Measurements from ENCODE around the gene KAT2A. TPM values are rescaled to one million over a fixed set of nuclear protein-coding genes. Genes with fewer than 3 reads are reported as not detected.

The KAT2A gene
- total RNA-seq, 1 experiment from 2014 or later = 12.9 TPM

DNA sequence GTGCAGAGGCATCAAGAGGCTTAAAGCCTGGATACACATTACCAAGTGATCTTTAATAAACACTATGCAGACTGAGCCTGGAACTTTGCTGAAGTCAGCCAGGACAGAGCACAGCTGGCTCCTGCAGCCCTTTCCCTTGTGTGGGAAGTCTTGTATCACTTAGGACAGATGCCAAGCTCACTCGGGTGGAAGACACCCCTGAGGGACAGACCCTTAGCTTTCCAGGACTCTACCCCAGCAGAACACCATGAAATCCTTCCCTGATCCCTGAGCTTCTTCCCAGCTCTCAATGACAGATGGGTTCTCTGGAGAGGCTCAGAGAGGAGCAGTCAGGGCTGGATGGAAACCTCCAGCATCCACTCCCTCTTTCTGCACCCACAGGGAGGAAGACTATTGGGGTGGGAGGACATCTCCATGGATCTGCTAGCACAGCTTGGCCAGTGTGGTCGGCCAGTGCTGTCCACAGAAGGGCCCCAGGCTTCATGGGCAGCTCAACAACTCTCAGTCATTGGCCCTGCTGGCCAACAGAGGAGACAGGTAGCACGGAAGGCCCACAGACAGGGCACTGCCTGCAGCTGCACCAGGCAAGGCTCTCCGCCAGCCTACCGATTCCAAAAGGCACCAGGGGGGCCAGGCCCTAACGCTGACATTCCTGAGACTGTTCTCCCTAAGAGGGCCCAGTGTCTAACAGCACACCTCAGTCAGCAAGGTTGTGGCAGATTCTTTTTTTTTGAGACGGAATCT, 17.8 kb upstream of the KAT2A start:
- no peak for DNase-seq (ENCODE audit: low read depth, low spot score)
- in situ Hi-C loops (cut with HindIII; ENCODE audit: low pct_unique_long_range_greater_than_20kb, low sequenced_read_pairs) = no loop called here

DNA sequence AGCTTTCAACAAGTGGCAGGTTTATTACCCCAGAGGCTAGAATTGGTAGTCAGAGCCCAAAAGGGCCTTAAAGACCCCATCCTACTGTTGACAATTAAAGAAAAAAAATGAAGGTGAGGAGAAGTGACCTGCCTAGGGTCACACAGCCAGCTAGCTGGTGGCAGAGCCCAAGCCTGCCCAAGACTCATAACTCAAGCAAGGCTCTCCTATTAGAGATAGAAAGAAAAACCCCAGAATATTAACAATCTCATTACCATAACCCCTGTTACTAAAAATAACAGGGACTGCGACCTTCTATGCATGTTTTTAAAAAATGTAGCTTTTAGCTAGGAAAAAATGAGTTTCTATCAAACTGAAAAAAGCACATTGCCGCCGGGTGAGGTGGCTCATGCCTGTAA, 15.5 kb upstream of the KAT2A start:
- no peak for DNase-seq (ENCODE audit: low read depth, low spot score)
- in situ Hi-C loops (cut with HindIII; ENCODE audit: low pct_unique_long_range_greater_than_20kb, low sequenced_read_pairs) = no loop called here

DNA sequence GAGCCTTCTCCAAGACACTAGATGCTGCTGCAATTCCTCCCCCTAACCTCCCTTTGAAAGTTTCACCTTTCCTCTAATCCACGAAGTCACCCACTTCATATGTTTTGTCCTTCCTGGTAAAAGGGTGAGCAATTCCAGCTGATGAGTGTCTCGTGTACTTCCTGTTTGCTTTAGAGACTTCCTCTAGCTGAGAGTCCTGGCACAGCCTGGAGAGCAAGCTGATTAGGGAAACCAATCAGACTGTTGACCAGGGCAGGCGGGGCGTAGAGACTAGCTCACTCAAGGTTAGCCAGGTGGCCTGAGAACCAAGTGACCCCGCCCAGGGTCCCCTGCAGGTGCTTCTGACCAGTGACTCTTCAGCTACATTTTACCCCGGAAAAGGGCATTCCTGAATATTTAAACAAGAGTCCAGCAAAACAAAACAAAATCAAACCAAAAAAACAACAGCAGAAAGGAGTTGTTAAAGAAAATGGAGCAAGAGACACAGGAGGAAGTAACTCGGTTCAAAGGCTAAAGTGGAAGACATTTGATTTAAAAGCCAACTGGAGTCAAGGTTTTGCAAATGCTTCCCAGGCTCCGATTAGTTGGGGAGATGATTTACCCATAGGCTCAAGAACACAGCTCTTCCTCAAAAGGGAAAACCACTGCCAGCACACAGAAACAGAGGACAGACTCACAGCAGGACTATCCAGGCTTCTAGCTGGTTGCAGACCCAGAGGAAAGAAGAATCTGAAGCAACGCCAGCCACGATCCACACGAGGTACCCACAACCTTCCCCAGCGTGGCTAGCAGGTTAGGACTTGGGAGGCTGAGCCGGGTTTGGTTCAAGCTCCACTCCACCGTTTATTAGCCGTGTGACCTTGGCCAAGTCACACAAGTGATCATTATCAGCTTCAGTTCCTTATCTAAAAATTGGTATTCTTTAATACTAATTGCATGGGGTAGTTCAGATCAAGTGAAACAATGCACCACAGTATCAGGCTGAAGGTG, 14.8 kb upstream of the KAT2A start:
- in situ Hi-C loops (cut with HindIII; ENCODE audit: low pct_unique_long_range_greater_than_20kb, low sequenced_read_pairs) = no loop called here

DNA sequence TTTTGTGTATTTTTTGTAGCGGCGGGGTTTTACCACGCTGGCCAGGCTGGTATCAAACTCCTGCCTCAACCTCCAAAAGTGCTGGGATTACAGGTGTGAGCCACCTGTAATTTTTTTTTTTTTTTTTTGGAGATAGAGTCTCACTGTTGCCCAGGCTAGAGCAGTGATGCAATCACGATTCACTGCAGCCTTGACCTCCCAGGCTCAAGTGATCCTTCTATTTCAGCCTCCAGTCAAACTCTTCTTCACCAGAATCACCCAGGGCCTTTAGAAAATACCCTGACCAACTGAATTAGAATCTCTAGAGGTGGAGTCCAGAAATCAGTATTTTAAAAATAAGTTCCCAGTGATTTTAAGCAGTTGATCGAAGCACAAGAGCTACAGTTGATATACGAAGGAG, 14.0 kb upstream of the KAT2A start:
- DNase-seq (ENCODE audit: low read depth, low spot score) = no peak
- in situ Hi-C loops (cut with HindIII; ENCODE audit: low pct_unique_long_range_greater_than_20kb, low sequenced_read_pairs) = no loop called here

More for the DNA sequence above, 14.8 kb upstream of the KAT2A start:
- DNase-seq (ENCODE audit: low read depth, low spot score) = no peak

GRCh38 chr17:42133461-42134041, 12.4 kb upstream of the KAT2A start:
- in situ Hi-C loops (cut with HindIII; ENCODE audit: low pct_unique_long_range_greater_than_20kb, low sequenced_read_pairs) = no loop called here
- DNase-seq (ENCODE audit: low read depth, low spot score) = no peak

DNA sequence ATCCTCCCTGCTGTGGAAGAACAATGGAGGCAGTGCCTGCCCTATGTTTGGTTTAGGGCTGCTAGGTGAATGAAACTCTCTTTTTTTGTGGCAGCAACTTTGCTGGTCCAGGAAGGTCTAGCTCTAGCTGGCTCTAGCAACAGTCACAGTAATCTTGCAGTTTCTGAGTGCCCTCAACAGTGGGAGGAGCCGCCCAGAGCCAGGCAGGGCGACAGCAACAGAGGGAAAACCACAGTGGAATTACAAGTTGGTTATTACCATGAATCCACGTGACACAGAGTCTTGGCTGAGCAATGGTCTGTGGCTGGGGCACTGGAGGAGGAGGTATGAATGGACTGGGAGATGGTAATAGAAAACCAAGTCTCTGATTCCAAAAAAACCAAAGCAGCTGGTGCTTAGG, 11.8 kb upstream of the KAT2A start:
- in situ Hi-C loops (cut with HindIII; ENCODE audit: low pct_unique_long_range_greater_than_20kb, low sequenced_read_pairs) = no loop called here
- peak; percentile 58 for DNase-seq (ENCODE audit: low read depth, low spot score)

GRCh38 chr17:42131981-42132432, 10.8 kb upstream of the KAT2A start:
- in situ Hi-C loops (cut with HindIII; ENCODE audit: low pct_unique_long_range_greater_than_20kb, low sequenced_read_pairs) = no loop called here
- peak; percentile 72 for DNase-seq (ENCODE audit: low read depth, low spot score)

DNA sequence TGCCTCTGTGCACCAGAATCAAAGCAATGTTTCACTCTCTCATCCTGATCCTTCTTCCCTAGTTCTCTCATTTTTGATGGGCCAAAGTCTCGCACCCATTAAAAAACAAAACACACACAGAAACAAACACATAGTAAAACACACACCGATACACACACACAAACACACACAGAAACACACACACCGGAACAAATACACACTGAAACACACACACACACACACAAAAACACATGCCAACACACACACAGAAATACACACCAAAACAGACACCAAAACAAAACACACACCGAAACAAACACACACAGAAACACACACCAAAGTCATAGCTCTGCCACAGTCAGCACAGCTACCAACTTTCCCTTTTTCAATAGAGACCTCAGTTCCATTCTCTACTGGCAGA, 10.1 kb upstream of the KAT2A start:
- no peak for DNase-seq (ENCODE audit: low read depth, low spot score)
- in situ Hi-C loops (cut with HindIII; ENCODE audit: low pct_unique_long_range_greater_than_20kb, low sequenced_read_pairs) = no loop called here

GRCh38 chr17:42130310-42130936, 9.3 kb upstream of the KAT2A start:
- no peak for DNase-seq (ENCODE audit: low read depth, low spot score)
- in situ Hi-C loops (cut with HindIII; ENCODE audit: low pct_unique_long_range_greater_than_20kb, low sequenced_read_pairs) = no loop called here

GRCh38 chr17:42129109-42129837, 8.1 kb upstream of the KAT2A start:
- in situ Hi-C loops (cut with HindIII; ENCODE audit: low pct_unique_long_range_greater_than_20kb, low sequenced_read_pairs) = no loop called here
- no peak for DNase-seq (ENCODE audit: low read depth, low spot score)

- in situ Hi-C loops (cut with HindIII; ENCODE audit: low pct_unique_long_range_greater_than_20kb, low sequenced_read_pairs) = no loop called here
- no peak for DNase-seq (ENCODE audit: low read depth, low spot score)
Measured at GRCh38 chr17:42127414-42127813, 6.2 kb upstream of the KAT2A start.

- in situ Hi-C loops (cut with HindIII; ENCODE audit: low pct_unique_long_range_greater_than_20kb, low sequenced_read_pairs) = no loop called here
- no peak for DNase-seq (ENCODE audit: low read depth, low spot score)
Measured at GRCh38 chr17:42126836-42127235, 5.7 kb upstream of the KAT2A start.

DNA sequence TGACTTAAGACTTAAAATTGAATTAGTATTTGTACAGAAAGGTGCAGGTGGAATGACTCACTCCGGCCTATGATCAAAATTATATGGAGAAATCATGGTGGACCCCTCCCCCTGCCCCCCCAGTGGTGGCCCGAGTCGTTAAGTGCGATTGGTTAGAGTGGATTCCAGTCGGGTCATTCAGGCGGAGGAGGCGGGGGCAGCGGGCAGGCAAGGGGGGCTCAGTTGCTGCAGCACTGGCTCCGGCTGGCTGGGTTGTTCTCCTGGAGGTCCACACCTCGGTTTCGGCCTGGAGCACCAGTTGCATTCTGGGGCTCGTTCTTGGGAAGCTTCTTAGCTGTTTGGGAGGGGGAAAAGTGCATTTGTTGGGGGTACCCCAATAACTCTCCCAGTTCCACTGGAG, 4.4 kb upstream of the KAT2A start:
- DNase-seq (ENCODE audit: low read depth, low spot score) = no peak
- in situ Hi-C loops (cut with HindIII; ENCODE audit: low pct_unique_long_range_greater_than_20kb, low sequenced_read_pairs) = no loop called here

GRCh38 chr17:42124256-42124655, 3.1 kb upstream of the KAT2A start:
- in situ Hi-C loops (cut with HindIII; ENCODE audit: low pct_unique_long_range_greater_than_20kb, low sequenced_read_pairs) = no loop called here
- no peak for DNase-seq (ENCODE audit: low read depth, low spot score)

GRCh38 chr17:42122371-42123303, 1.5 kb upstream of the KAT2A start, which contains the start of gene HSPB9:
Gene HSPB9, plus strand, starts transcription at chr17:42122804. Its CDS starts 47 bp downstream, at chr17:42122851.
- no peak for DNase-seq (ENCODE audit: low read depth, low spot score)
- in situ Hi-C loops (cut with HindIII; ENCODE audit: low pct_unique_long_range_greater_than_20kb, low sequenced_read_pairs) = no loop called here

DNA sequence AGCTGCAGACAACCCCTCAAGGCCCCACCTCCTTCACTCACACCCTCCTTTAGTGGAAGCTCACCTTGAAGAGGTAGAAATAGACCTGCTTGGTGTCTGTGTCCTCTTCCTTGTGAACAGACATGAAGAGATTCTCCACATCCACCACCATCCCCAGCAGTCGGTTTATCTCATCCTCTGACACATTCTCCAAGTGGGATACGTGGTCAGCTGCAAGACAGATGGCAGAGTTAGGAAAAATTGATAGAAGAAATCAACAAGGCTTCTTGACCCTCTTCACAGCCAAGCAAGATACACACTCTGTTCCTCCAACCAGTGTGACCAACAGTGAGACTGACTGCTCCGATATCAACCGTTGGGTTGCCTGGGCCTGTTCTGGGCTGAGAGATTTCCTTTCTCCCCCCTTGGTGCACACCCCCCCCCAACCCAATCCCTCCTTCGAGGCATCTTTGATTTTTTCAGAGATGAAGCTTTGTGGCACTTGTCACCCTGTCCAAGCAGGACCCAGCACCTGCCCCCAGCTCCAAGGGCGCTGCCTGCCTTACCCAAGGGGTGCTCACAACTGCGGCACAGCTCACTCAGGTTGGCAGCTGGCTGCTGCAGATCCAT, 902 bp downstream of the KAT2A start:
- in situ Hi-C loops (cut with HindIII; ENCODE audit: low pct_unique_long_range_greater_than_20kb, low sequenced_read_pairs) = no loop called here

More for the DNA sequence above, 902 bp downstream of the KAT2A start:
- no peak for DNase-seq (ENCODE audit: low read depth, low spot score)

All from SK-MEL-5 (cell line).